ENCODE measurements around the gene C1QTNF2.

C1QTNF2 gene

GRCh38 chr5:160369990-160370712 lies at the start of gene C1QTNF2:
Gene C1QTNF2 (minus strand): TSS chr5:160370626. CDS start chr5:160355011, 15,615 bp downstream.
- DNase-seq: peak; percentile 25

GRCh38 chr5:160420331-160420610 lies 49.8 kb upstream of the C1QTNF2 start:
- DNase-seq: no peak

GRCh38 chr5:160419458-160420330 lies 49.3 kb upstream of the C1QTNF2 start:
- DNase-seq: no peak

- peak; percentile 97 for DNase-seq
Observed at GRCh38 chr5:160418561-160419457, 48.4 kb upstream of the C1QTNF2 start, which contains the start of gene SLU7. Gene SLU7 (minus strand): TSS chr5:160419081. CDS start chr5:160415294, 3,787 bp downstream.

GRCh38 chr5:160399402-160400353 lies 29.3 kb upstream of the C1QTNF2 start, which contains the start of gene FAM200C:
Gene FAM200C (minus strand): TSS chr5:160400054. CDS start chr5:160395490, 4,564 bp downstream.
- peak; percentile 84 for DNase-seq

- no peak for DNase-seq
Observed at GRCh38 chr5:160398806-160399205, 28.4 kb upstream of the C1QTNF2 start.

- no peak for DNase-seq
Observed at GRCh38 chr5:160397492-160397891, 27.1 kb upstream of the C1QTNF2 start.

- no peak for DNase-seq
Observed at GRCh38 chr5:160395111-160395510, 24.7 kb upstream of the C1QTNF2 start.

GRCh38 chr5:160390787-160391696 lies 20.6 kb upstream of the C1QTNF2 start:
- DNase-seq: peak; percentile 41

- DNase-seq: no peak
Observed at GRCh38 chr5:160387445-160387844, 17.0 kb upstream of the C1QTNF2 start.

GRCh38 chr5:160385496-160385895 lies 15.1 kb upstream of the C1QTNF2 start:
- no peak for DNase-seq

- no peak for DNase-seq
Observed at GRCh38 chr5:160384681-160385080, 14.3 kb upstream of the C1QTNF2 start.

GRCh38 chr5:160382346-160382745 lies 11.9 kb upstream of the C1QTNF2 start:
- no peak for DNase-seq

GRCh38 chr5:160380041-160380440 lies 9.6 kb upstream of the C1QTNF2 start:
- DNase-seq: no peak

- peak; percentile 33 for DNase-seq
Observed at GRCh38 chr5:160379511-160379910, 9.1 kb upstream of the C1QTNF2 start.

- no peak for DNase-seq
Observed at GRCh38 chr5:160378330-160378729, 7.9 kb upstream of the C1QTNF2 start.

GRCh38 chr5:160377651-160378050 lies 7.2 kb upstream of the C1QTNF2 start:
- no peak for DNase-seq

GRCh38 chr5:160376416-160376815 lies 6.0 kb upstream of the C1QTNF2 start:
- no peak for DNase-seq

GRCh38 chr5:160375701-160376100 lies 5.3 kb upstream of the C1QTNF2 start:
- no peak for DNase-seq

GRCh38 chr5:160375166-160375565 lies 4.7 kb upstream of the C1QTNF2 start:
- no peak for DNase-seq

GRCh38 chr5:160371294-160371693 lies 868 bp upstream of the C1QTNF2 start:
- no peak for DNase-seq
